WI38 (cell line): ENCODE measurements around the gene SH2D4B.

Source experiments
- H3K4me3 ChIP-seq: 2 replicates; pipeline ENCODE4 v1.5.1; 2011; ENCODE audit warnings: low read depth, mild to moderate bottlenecking, control low read depth, low read length
- TF ChIP-seq, protein P1 (sequence below): IDR thresholded peaks from 2 replicates; pipeline ENCODE4 v1.5.1; 2012; ENCODE audit warnings: low read depth, mild to moderate bottlenecking, control low read depth, low read length

SH2D4B gene

GRCh38 chr10:80535671-80536360 lies 1.9 kb upstream of the SH2D4B start:
- TF ChIP-seq, protein P1, sequence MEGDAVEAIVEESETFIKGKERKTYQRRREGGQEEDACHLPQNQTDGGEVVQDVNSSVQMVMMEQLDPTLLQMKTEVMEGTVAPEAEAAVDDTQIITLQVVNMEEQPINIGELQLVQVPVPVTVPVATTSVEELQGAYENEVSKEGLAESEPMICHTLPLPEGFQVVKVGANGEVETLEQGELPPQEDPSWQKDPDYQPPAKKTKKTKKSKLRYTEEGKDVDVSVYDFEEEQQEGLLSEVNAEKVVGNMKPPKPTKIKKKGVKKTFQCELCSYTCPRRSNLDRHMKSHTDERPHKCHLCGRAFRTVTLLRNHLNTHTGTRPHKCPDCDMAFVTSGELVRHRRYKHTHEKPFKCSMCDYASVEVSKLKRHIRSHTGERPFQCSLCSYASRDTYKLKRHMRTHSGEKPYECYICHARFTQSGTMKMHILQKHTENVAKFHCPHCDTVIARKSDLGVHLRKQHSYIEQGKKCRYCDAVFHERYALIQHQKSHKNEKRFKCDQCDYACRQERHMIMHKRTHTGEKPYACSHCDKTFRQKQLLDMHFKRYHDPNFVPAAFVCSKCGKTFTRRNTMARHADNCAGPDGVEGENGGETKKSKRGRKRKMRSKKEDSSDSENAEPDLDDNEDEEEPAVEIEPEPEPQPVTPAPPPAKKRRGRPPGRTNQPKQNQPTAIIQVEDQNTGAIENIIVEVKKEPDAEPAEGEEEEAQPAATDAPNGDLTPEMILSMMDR = no peak

DNA sequence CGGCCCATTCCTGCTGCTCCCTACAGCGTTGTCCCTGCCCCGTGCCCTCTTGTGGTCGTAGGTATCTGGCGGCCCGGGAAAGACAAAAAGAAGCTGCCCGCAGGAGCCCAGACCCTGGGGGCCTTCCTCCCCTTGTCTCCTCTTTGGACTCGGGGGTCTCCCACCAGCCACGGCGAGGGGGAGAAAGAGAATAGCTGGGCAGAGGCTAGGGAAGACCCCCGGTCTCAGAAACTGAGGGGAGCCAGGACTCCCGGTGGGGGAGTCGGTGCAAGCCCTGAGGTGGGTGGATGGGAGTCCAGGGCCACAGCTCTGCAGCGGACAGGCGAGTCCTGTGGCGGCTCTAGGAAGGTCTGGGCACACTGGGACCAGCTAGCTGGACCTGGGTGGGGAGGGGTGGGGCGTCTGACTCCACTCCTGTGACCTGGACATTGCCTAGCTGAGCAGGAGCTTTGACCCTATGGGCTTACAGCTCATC lies 1.3 kb upstream of the SH2D4B start:
- no peak overlapping the region for H3K4me3 ChIP-seq
- TF ChIP-seq, protein P1 = no peak

More at GRCh38 chr10:80535671-80536360, 1.9 kb upstream of the SH2D4B start:
- no peak overlapping the region for H3K4me3 ChIP-seq

GRCh38 chr10:80537086-80537735 lies 491 bp upstream of the SH2D4B start:
- no peak overlapping the region for H3K4me3 ChIP-seq
- TF ChIP-seq, protein P1 = no peak

GRCh38 chr10:80538481-80539185 lies 931 bp downstream of the SH2D4B start:
- TF ChIP-seq, protein P1 = no peak
- H3K4me3 ChIP-seq = no peak overlapping the region

GRCh38 chr10:80539421-80540031 lies 1.8 kb downstream of the SH2D4B start:
- no peak overlapping the region for H3K4me3 ChIP-seq
- TF ChIP-seq, protein P1 = no peak

GRCh38 chr10:80540136-80540535 lies 2.4 kb downstream of the SH2D4B start:
- TF ChIP-seq, protein P1 = no peak
- no peak overlapping the region for H3K4me3 ChIP-seq
